Left lung (tissue), 10 donors: ENCODE data around the gene SEC24D. TPM values are rescaled to one million over a fixed set of nuclear protein-coding genes. Genes with fewer than 3 reads are reported as not detected.

Experiments used
- ATAC-seq: fragments of 200-7000 bp; cut with Tn5 transposase; one replicate; pipeline ENCODE4 v1.9.1; 2020; ENCODE audit warnings: moderate library complexity
- DNase-seq, 4 donors: peaks; one replicate each; pipeline ENCODE4 v3.0.0-alpha.2; 2013 to 2020
- H3K27ac ChIP-seq, 2 donors: fragments of 200-600 bp; sonication (generic) in 1 of 2; one replicate each; pipeline versions ENCODE4 v1.5.0 to v1.8.0; 2020 to 2021
- H3K27me3 ChIP-seq, 2 donors: fragments of 200-600 bp; sonication (generic) in 1 of 2; one replicate each; pipeline versions ENCODE4 v1.5.0 to v1.8.0; 2020 to 2021
- H3K36me3 ChIP-seq, 2 donors: fragments of 200-600 bp; sonication (generic) in 1 of 2; one replicate each; pipeline versions ENCODE4 v1.5.0 to v1.8.0; 2020 to 2021
- H3K4me1 ChIP-seq, 2 donors: fragments of 200-600 bp; one replicate each; pipeline ENCODE4 v1.8.0; 2021
- H3K4me3 ChIP-seq, 2 donors: fragments of 200-600 bp; sonication (generic) in 1 of 2; one replicate each; pipeline versions ENCODE4 v1.5.0 to v1.8.0; 2020 to 2021; ENCODE audit warnings: mild to moderate bottlenecking in 1 of 2
- H3K9me3 ChIP-seq, 2 donors: fragments of 200-600 bp; sonication (generic) in 1 of 2; one replicate each; pipeline versions ENCODE4 v1.5.0 to v1.8.0; 2020 to 2021
- CTCF ChIP-seq, 2 donors: fragments of 200-600 bp; sonication (generic) in 1 of 2; IDR thresholded peaks; one replicate each; pipeline versions ENCODE4 v1.5.0 to v1.8.0; 2021; ENCODE audit warnings: antibody characterized with exemption in 2 of 2
- intact Hi-C, 2 donors: fragments of 100-400 bp; cut with DNase I; formaldehyde crosslinking; loops; one replicate each; pipeline versions ENCODE4 v1.11.2 to v1.14.2; 2022
- polyA plus RNA-seq, 6 donors: library from polyadenylated mRNA; unstranded; fragments of 120-200 nt; gene quantifications; one replicate each; pipeline ENCODE4 v1.2.1, GENCODE V29; 2013; ENCODE audit not compliant: insufficient read length in 6 of 6
- total RNA-seq, 2 donors: library from RNA; stranded (reverse); fragmentation: NEBNext Ultra II Directional; extraction: Animal tissue kit (Norgen Biotek cat#: 25700); gene quantifications; one replicate each; pipeline ENCODE4 v1.2.1, GENCODE V29; 2021
- donor health status: DM: no; HTN: yes; CAD: no.
- donor health status: DM: no; HTN: no; CAD: no.

SEC24D gene
- total and polyA plus RNA-seq, 8 donors, result 40.7 to 99.4 (median 50.4) TPM

- H3K27ac ChIP-seq, result peak overlapping the region; percentile 98
- no peaks in the 10 kb centered on the region for H3K9me3 ChIP-seq
- intact Hi-C loops, result no loop called here
- peaks cover 5 to 36% of the 10 kb centered on the region in 2 donors for H3K4me1 ChIP-seq
- no peak for TF ChIP-seq CTCF (IDR thresholded peaks at IDR 0.05)
- DNase-seq (peak; percentile 53 to 78 (median 68)), ATAC-seq (peak; percentile 55)
- no peaks in the 10 kb centered on the region for H3K27me3 ChIP-seq
- peak overlapping the region; percentile 93 to 97 for H3K4me3 ChIP-seq
- peaks cover 0 to 16% of the 10 kb centered on the region in 2 donors for H3K36me3 ChIP-seq
Measured at GRCh38 chr4:118836301-118837120, 585 bp upstream of the SEC24D start.

GRCh38 chr4:118834960-118835569, 861 bp downstream of the SEC24D start:
- H3K36me3 ChIP-seq, result peaks cover 0 to 30% of the 10 kb centered on the region in 2 donors
- H3K9me3 ChIP-seq, result no peaks in the 10 kb centered on the region
- peak overlapping the region; percentile 98 for H3K27ac ChIP-seq
- intact Hi-C loops, result no loop called here
- no peaks in the 10 kb centered on the region for H3K27me3 ChIP-seq
- DNase-seq, result peak; percentile 69 to 86 (median 78)
- TF ChIP-seq CTCF (IDR thresholded peaks at IDR 0.05), result no peak
- peak; percentile 85 for ATAC-seq
- H3K4me3 ChIP-seq, result peak overlapping the region; percentile 93 to 97
- peaks cover 5 to 46% of the 10 kb centered on the region in 2 donors for H3K4me1 ChIP-seq

GRCh38 chr4:118834070-118834469, 1.9 kb downstream of the SEC24D start:
- ATAC-seq (no peak), DNase-seq (no peak)
- peaks cover 5 to 52% of the 10 kb centered on the region in 2 donors for H3K4me1 ChIP-seq
- no peaks in the 10 kb centered on the region for H3K9me3 ChIP-seq
- no peaks in the 10 kb centered on the region for H3K27me3 ChIP-seq
- no peak for TF ChIP-seq CTCF (IDR thresholded peaks at IDR 0.05)
- intact Hi-C loops, result no loop called here
- peak overlapping the region in 1 of 2 donors; percentile 98 for H3K27ac ChIP-seq
- peaks cover 0 to 40% of the 10 kb centered on the region in 2 donors for H3K36me3 ChIP-seq
- peak overlapping the region in 1 of 2 donors; percentile 97 for H3K4me3 ChIP-seq

- peaks cover 5 to 58% of the 10 kb centered on the region in 2 donors for H3K4me1 ChIP-seq
- no peaks in the 10 kb centered on the region for H3K9me3 ChIP-seq
- H3K27me3 ChIP-seq, result no peaks in the 10 kb centered on the region
- DNase-seq, result no peak
- intact Hi-C loops, result no loop called here
- H3K4me3 ChIP-seq, result no peak overlapping the region
- no peak for ATAC-seq
- TF ChIP-seq CTCF (IDR thresholded peaks at IDR 0.05), result no peak
- no peak overlapping the region for H3K27ac ChIP-seq
- peaks cover 0 to 48% of the 10 kb centered on the region in 2 donors for H3K36me3 ChIP-seq
Measured at GRCh38 chr4:118833192-118833820, 2.6 kb downstream of the SEC24D start.

GRCh38 chr4:118829107-118829506, 6.8 kb downstream of the SEC24D start:
- Histone ChIP-seq H3K36me3 (peaks cover 0 to 62% of the 10 kb centered on the region in 2 donors), H3K27ac (no peak overlapping the region), H3K9me3 (no peaks in the 10 kb centered on the region), H3K4me3 (no peak overlapping the region), H3K27me3 (no peaks in the 10 kb centered on the region), H3K4me1 (peaks cover under 1 to 60% of the 10 kb centered on the region in 2 donors)
- intact Hi-C loops, result no loop called here
- no peak for ATAC-seq
- no peak for TF ChIP-seq CTCF (IDR thresholded peaks at IDR 0.05)
- no peak for DNase-seq
